Stimulated activated CD4-positive, alpha-beta T cell treated with anti-CD3 and anti-CD28 coated beads, TNF-alpha, amount 100 ng/mL, for 24 hours (primary cell): ENCODE results near the gene ZKSCAN3.
"Not testable (repeated sequence)": the region's sequence is repeated elsewhere in the genome, so short reads cannot be mapped to it uniquely, and the experiment has no call there.

Experiments used
- DNase-seq, 3 experiments: peaks; one replicate each; pipeline ENCODE4 v3.0.0-alpha.2; 2020; ENCODE audit warnings: low read depth in 3 of 3

Gene ZKSCAN3

DNA sequence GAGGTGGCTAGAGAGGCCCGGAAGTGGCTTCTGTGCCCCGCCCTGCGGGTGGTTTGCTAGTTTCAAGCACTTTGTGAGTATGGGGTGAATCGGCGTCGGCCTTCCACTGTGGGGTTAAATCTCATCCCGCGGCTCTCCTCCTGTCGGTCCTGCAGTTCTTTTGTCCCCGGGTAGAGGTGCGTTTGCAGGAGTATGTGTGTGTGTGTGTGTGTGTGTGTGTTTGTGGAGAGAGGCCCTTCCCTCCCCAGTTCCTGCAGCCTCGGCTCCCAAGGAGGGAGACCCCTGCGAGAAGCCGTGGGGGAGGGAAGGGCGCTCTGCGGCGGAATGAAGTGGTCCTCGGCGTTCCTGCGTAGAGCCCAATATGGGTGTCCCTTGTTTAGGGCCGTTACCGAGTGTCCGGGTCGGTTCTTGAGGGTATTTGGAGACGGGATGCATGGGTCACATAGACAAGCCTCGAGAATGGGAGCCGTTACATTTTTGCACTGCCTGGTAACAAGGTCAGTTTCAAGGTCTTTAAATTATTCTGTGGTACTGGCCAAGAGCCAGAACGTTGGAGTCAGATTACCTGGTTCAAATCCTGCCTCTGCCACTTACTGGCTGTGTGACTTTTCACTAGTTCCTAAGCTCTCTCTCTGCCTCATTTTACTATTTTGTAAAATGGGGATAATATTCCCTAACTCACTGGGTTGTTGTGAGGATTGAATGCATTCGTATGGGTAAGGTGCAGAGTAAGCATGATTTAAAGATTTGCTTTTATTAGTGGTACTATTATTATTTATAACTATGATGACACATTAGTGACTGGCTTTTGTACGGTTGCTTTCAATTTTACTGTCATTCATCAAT is at the start of gene ZKSCAN3:
ZKSCAN3 (plus strand) TSS at position 56 of the 846 bp plus-strand sequence. CDS start 9,640 bp downstream, outside the sequence.
- DNase-seq: peak; percentile 77 to 84 (median 80)

DNA sequence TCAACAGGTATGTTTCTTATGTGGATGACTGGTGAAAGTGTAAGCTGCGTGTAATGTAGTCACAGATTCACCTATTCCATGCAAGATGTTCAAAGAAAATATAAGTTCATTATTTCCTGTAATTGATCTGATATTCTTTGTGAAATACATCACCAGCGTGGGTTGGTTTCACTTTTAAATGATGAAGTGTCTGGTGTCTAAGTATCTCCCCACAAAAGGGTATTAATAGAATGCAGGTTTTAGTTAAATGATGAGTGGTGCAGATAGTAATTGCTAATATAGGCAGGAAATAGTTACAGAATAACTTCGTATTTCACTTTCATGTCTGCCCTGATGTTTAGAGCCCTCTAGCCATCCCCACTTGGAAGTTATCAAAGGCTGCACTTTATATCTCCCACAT is 46.2 kb upstream of the ZKSCAN3 start:
- DNase-seq: no peak

DNA sequence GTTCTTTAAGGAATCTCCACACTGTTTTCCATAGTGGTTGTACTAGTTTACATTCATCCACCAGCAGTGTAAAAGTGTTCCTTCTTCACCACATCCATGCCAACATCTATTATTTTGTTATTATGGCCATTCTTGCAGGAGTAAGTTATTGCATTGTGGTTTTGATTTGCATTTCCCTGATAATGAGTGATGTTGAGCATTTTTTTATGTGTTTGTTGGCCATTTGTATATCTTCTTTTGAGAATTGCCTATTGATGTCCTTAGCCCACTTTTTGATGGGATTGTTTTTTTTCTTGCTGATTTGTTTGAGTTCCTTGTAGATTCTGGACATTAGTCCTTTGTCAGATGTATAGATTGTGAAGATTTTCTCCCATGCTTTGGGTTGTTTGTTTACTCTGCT is 43.4 kb upstream of the ZKSCAN3 start:
- not testable (repeated sequence) for DNase-seq

- no peak for DNase-seq
These were observed 38.5 kb upstream of the ZKSCAN3 start for GRCh38 chr6:28311139-28311823.

DNA sequence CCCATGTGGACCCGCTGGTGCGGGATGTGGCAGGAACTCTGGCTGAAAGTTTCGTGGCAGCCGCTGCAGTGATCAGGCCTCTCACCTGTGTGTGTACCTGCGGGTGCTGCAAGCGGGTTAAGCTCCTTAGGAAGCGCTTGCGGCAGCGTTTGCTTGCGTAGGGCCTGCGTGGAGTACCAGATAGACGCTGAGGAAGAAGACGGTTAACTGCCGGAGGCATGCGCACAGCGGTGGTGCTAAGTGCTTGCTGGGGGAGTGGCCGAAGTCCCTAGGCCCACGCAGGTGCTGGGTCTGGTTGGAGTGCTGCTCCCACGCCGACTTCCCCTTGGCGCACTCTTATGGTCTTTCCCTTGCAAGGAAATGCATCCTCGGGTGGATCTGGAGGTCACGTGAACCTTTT is 36.8 kb upstream of the ZKSCAN3 start:
- no peak for DNase-seq

DNA sequence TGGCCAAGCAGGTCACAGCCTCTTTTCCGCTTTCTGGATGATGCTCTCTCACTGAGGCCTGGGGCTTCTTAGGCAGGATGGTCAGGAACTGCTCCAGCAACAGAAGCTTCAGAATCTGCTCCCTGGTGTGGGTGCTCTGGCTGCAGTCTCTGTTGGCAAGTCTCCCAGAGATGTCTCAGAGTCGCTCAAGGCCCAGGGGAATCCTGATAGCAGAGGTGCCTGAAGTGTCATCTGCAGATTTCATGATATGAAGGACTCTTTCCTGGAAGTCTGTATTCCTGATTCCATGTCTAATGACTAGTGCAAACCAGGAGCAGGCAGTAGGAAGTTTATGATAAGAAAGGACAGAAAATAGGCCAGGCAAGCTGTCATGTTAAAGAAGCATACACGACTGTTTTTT is 34.1 kb upstream of the ZKSCAN3 start:
- no peak for DNase-seq

GRCh38 chr6:28317866-28318265 is 31.9 kb upstream of the ZKSCAN3 start:
- not testable (repeated sequence) for DNase-seq

DNA sequence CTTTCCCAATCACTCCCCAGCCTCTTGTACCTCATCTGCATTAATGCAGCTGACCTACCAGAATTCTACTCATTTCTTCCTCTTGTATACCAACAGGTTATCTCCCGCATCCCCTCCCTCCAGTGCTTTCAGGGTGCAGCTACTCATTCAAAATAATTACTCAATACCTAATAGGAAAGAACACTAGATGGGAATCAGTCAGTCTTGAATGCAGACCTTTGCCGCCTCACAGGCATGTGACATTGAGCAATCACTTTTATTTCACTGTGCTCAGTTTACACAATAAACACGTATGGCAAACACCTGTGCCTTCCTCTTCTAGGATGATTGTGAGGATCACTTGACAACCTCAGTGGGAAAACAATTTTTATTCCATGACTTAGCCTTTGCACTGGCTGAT is 27.1 kb upstream of the ZKSCAN3 start:
- DNase-seq: no peak

DNA sequence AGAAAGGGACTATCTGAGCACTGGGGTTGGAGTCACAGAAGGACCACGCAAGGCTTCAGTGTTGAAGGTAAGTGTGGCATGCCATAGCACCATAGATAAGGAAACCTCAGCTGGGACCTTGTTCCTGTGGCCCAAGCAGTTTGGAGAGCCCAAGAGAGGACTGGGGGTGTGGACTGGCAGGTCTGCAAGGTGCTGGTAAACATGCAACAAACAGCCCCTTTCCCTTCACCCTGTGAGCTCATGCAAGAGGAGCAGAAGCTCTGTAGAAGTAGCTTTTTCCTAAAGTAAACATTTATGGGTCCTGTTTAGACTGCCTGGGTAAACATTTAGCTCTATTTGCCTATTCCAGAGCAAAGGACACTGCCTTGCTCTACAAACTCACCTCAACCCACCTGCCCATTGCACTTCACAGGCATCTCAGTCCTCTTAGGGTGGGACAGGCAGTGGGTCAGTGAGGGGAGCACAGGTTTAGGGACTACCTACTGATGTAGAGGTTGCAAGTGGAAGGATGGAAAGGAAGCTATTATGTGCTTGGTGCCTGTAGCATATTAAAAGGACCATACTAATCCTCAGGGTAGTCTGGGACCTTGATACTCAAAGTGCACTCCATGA is 25.8 kb upstream of the ZKSCAN3 start:
- DNase-seq: no peak

DNA sequence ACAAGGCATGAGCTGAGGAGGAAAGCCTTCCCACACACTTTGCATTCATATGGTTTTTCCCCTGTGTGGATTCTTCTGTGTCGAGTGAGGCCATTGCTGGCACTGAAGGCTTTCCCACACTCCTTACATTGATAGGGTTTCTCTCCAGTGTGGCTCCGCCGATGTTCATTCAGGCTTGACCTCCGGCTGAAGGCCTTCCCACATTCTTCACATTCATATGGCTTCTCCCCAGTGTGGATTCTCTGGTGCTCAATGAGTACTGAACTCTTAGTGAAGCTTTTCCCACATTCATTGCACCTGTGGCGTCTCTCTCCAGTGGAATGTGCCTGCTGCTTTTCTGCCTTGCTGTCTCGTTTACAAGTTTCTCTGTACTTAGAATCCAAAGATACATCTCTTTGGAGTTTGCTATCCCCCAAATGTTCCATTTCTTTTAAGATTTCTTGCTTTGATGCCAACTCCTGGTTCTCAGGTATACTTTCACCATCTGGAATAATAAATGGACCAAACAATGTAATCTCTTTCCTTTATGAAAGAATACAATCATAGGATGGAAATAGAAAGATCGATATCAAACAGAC is 23.3 kb upstream of the ZKSCAN3 start:
- DNase-seq: no peak

GRCh38 chr6:28330041-28330440 is 19.7 kb upstream of the ZKSCAN3 start:
- DNase-seq: no peak

- no peak for DNase-seq
These were observed 16.7 kb upstream of the ZKSCAN3 start for GRCh38 chr6:28333047-28333446.

DNA sequence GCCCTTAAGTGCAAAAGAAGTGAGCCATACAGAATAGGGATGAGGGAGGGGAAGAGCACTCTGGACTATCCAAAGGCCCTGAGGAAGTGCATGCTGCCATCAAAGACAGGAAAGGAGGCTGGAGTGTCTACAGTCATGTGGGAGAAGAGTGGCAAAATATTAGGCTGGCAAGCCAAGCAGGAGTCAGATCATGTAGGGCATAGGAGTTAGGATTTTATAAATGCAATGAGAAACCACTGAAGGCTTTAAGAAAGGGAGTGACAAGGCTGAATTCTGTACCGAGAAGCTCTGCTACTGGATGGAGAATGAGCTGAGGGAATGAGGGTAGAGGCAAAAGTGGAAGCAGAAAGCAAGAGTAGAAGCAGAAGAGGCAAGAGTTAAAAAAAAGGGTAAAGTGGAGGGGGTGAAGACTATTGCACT is 16.1 kb upstream of the ZKSCAN3 start:
- no peak for DNase-seq

DNA sequence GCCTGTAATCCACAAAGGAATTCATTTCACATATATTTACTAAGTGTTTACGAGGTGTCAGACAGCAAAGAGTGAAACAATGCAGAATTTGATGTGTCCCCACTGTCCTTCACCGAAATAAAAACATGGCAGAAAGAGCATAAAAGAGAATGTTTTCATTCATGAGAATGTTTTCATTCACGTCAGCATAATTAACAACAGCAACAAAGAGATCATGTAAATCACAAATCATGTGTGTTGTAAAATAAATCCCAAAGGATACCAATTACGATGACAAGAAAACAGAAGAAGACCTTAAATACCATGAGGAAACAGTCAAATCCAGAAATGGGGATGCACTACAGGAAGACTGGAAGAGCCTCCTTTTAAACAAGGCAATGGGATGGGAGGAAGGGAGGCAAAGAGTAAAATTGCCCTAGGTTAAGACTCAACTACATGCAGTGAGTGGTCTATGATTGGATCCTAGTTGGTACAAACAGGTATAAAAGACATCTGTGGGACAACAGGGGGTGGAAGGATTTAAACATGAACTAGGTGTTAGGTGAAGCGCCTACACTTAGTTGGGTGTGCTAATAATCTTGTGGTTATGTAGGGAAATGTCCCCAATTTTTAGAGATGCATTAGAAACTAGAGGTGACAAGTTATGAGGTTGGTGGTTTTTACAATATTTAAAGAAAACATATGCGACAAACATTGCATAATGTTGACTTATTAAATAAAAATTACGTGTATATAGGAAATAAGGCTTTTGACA is 15.3 kb upstream of the ZKSCAN3 start:
- DNase-seq: no peak

GRCh38 chr6:28335040-28335563 is 14.6 kb upstream of the ZKSCAN3 start:
- DNase-seq: no peak

DNA sequence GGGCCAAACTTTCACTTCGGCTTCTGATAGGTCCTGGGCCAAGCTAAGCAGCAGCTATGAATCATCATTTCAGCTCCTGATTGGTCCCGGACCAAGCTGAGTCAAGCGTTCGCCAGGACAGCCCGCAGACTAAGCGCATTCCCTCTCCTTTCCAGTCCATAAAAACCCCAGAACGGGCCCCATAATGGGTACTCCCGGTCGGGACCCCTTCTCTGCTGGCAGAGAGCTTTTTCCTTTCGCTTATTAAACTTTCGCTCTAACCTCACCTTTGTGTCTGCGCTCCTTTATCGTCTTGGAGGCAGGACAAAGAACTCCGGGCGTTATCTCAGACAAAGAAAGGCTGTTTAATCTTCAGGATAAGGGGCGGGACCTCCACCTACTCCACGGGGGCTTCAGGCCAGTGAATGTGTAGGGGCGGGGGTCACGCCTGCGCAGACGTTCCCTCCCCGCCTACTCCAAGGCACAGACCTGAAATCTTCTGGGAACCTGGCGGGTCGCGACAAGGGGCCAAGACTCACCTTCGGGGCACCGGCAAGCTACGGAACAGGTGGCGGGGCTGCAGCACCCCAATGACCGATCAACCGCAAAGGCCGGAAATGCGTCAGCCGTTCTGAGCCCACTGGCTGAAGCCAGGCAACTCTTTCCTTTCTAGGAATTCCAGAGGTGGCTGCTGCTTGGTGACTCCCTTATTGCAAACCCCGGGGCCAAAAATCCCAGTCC is 14.0 kb upstream of the ZKSCAN3 start, which contains the start of gene ZSCAN31:
ZSCAN31 (minus strand) TSS at position 585 of the 720 bp plus-strand sequence. CDS start 6,465 bp downstream, outside the sequence.
- peak; percentile 52 to 72 (median 53) for DNase-seq

GRCh38 chr6:28336284-28337120 is 13.2 kb upstream of the ZKSCAN3 start:
- DNase-seq: no peak

- no peak for DNase-seq
These were observed 12.6 kb upstream of the ZKSCAN3 start for GRCh38 chr6:28337121-28337520.

DNA sequence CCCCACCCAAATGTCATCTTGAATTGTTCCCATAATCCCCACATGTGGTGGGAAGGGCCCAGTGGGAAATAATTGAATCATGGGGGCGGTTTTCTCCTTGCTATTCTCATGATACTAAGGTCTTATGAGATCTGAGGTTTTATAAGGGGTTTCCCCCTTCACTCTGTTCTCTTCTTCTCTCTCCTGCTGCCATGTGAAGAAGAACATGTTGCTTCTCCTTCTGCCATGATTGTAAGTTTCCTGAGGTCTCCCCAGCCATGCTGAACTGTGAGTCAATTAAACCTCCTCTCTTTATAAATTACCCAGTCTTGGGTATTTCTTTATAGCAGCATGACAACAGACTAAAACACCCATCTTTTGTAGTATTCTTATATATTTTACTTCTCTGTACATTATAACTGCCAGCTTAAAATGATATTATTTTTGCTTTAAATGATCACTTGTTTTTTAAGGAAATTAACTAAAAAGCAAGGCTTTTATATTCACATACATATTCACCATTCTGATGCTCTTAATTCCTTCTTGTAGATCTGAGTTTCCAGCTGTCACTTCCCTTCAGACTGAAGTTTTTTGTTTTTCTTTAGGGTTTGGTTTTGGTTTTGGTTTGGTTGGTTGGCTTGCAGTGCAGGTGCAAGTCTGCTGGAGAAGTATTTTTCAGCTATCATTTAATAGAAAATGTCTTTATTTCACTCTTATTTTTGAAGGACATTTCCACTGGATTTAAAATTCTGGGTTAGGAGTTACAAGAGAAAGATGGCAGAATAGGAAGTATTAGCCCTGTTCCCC is 9.2 kb upstream of the ZKSCAN3 start:
- DNase-seq: no peak
